Caco-2 (cell line): ENCODE results near the gene GPC5. TPM values are rescaled to one million over a fixed set of nuclear protein-coding genes. Genes with fewer than 3 reads are reported as not detected.

ENCODE experiments used
- BruUV-seq: library from RNA; stranded (reverse); fragments of 400-500 nt; replicated peaks from 2 replicates; lab custom pipeline; 2021; lab: Mats Ljungman, UMichigan
- CTCF ChIA-PET: fragments of 300-600 bp; sonication (Branson Sonifier 250); formaldehyde crosslinking; loops from one replicate; lab custom pipeline; 2022; ENCODE audit warnings: antibody characterized with exemption; lab: Charles Lee
- POLR2A ChIA-PET: fragments of 300-600 bp; sonication (Branson Sonifier 250); formaldehyde crosslinking; loops from one replicate; lab custom pipeline; 2022; ENCODE audit warnings: antibody characterized with exemption; lab: Charles Lee
- DNase-seq, 2 experiments: peaks; one replicate each; pipeline versions ENCODE4 v3.0.0 to v3.0.0-alpha.2; 2020 to 2022
- H3K27me3 ChIP-seq: replicated peaks from 2 replicates; pipeline ENCODE4 v1.6.0; 2011; ENCODE audit warnings: low read length; ENCODE audit not compliant: control insufficient read depth, insufficient read depth
- H3K36me3 ChIP-seq: 2 replicates; pipeline ENCODE4 v1.5.1; 2011; ENCODE audit warnings: low read length; ENCODE audit not compliant: control insufficient read depth, insufficient read depth
- H3K4me1 ChIP-seq: fragments of 250-450 bp; sonication (Bioruptor Pico); 2 replicates; pipeline ENCODE4 v1.5.1; 2020; ENCODE audit warnings: mild to moderate bottlenecking
- H3K4me3 ChIP-seq: 2 replicates; pipeline ENCODE4 v1.5.1; 2011; ENCODE audit warnings: low read depth, mild to moderate bottlenecking, control low read depth, low read length
- H3K9me3 ChIP-seq: fragments of 250-450 bp; sonication (Bioruptor Pico); 2 replicates; pipeline ENCODE4 v1.5.1; 2020; ENCODE audit warnings: mild to moderate bottlenecking, moderate library complexity
- H3K27ac Mint-ChIP-seq: one replicate; pipeline ENCODE4 v1.8.0; 2022; ENCODE audit warnings: mixed read lengths; ENCODE audit not compliant: unreplicated experiment
- H3K27me3 Mint-ChIP-seq: one replicate; pipeline ENCODE4 v1.8.0; 2022; ENCODE audit warnings: mixed read lengths; ENCODE audit not compliant: insufficient read depth, unreplicated experiment
- H3K36me3 Mint-ChIP-seq: one replicate; pipeline ENCODE4 v1.8.0; 2022; ENCODE audit warnings: mild to moderate bottlenecking, mixed read lengths; ENCODE audit not compliant: insufficient read depth, unreplicated experiment
- H3K4me1 Mint-ChIP-seq: one replicate; pipeline ENCODE4 v1.8.0; 2022; ENCODE audit warnings: low read depth, mixed read lengths; ENCODE audit not compliant: unreplicated experiment
- H3K4me3 Mint-ChIP-seq: one replicate; pipeline ENCODE4 v1.8.0; 2022; ENCODE audit warnings: mild to moderate bottlenecking, moderate library complexity, mixed read lengths; ENCODE audit not compliant: unreplicated experiment
- H3K9me3 Mint-ChIP-seq: one replicate; pipeline ENCODE4 v1.8.0; 2022; ENCODE audit warnings: mixed read lengths; ENCODE audit not compliant: unreplicated experiment
- intact Hi-C: fragments of 100-400 bp; cut with micrococcal nuclease; formaldehyde crosslinking; loops from one replicate; pipeline ENCODE4 v1.10.0; 2022; ENCODE audit not compliant: unreplicated experiment
- total RNA-seq: library from RNA; stranded (reverse); gene quantifications from 2 replicates; pipeline ENCODE4 v1.2.3, GENCODE V29; 2022
- TF ChIP-seq, protein P1 (sequence below), 2 experiments: fragments of 200-600 bp in 1 of 2; IDR thresholded peaks; 1 replicate in 1 of 2; 2 replicates in 1 of 2; pipeline versions ENCODE4 v1.5.1 to v1.8.0; 2011 to 2022; ENCODE audit warnings: antibody characterized with exemption in 1 of 2, control low read depth in 1 of 2, inconsistent platforms in 1 of 2, low read depth in 1 of 2, low read length in 1 of 2, mild to moderate bottlenecking in 1 of 2, moderate library complexity in 1 of 2; ENCODE audit not compliant: insufficient read depth in 1 of 2, severe bottlenecking in 1 of 2, unreplicated experiment in 1 of 2

The GPC5 gene
- total RNA-seq, 1 experiment from 2014 or later: 4.1 TPM

DNA sequence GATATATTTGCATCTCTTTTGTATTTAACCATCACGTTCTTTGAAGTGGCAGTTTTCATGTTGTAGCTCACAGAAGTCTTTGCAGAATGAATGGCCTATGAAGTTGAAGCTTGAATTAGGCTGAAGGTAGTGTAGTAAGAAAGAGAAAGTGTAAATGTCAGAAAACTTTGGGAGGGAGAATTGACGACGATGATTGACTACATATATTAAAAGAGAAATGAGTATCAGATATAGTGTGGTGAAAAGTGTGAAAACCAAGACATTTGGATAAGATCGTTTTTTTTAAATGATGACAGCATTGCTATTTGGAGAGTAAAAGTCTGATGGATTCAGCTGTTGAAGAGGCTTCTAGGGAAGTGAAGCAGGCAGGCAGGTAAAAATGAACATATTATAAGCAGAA lies 14.6 kb upstream of the GPC5 start:
- peaks cover 7% of the 10 kb centered on the region for H3K27me3 Mint-ChIP-seq
- no peak overlapping the region for H3K4me3 ChIP-seq
- no peak for DNase-seq
- intact Hi-C loops: loop anchor here (10.0 kb wide), 1 partner anchor 171 kb away; no protein-coding TSS in a partner anchor
- no peaks in the 10 kb centered on the region for H3K36me3 Mint-ChIP-seq
- no peak overlapping the region for H3K27ac Mint-ChIP-seq
- no peaks in the 10 kb centered on the region for H3K4me1 ChIP-seq
- TF ChIP-seq, protein P1, sequence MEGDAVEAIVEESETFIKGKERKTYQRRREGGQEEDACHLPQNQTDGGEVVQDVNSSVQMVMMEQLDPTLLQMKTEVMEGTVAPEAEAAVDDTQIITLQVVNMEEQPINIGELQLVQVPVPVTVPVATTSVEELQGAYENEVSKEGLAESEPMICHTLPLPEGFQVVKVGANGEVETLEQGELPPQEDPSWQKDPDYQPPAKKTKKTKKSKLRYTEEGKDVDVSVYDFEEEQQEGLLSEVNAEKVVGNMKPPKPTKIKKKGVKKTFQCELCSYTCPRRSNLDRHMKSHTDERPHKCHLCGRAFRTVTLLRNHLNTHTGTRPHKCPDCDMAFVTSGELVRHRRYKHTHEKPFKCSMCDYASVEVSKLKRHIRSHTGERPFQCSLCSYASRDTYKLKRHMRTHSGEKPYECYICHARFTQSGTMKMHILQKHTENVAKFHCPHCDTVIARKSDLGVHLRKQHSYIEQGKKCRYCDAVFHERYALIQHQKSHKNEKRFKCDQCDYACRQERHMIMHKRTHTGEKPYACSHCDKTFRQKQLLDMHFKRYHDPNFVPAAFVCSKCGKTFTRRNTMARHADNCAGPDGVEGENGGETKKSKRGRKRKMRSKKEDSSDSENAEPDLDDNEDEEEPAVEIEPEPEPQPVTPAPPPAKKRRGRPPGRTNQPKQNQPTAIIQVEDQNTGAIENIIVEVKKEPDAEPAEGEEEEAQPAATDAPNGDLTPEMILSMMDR (IDR thresholded peaks at IDR 0.05; ENCODE audit: insufficient read depth in 1 of 2, low read depth in 1 of 2, low read length in 1 of 2, severe bottlenecking in 1 of 2, unreplicated experiment in 1 of 2): no peak
- CTCF ChIA-PET: no interaction called here
- no TSS peak for BruUV-seq
- no peaks in the 10 kb centered on the region for H3K9me3 ChIP-seq
- POLR2A ChIA-PET: no interaction called here
- H3K4me1 Mint-ChIP-seq: no peaks in the 10 kb centered on the region
- H3K9me3 Mint-ChIP-seq: no peaks in the 10 kb centered on the region
- H3K27me3 ChIP-seq: no peaks in the 10 kb centered on the region
- H3K36me3 ChIP-seq: no peaks in the 10 kb centered on the region
- no peak overlapping the region for H3K4me3 Mint-ChIP-seq

DNA sequence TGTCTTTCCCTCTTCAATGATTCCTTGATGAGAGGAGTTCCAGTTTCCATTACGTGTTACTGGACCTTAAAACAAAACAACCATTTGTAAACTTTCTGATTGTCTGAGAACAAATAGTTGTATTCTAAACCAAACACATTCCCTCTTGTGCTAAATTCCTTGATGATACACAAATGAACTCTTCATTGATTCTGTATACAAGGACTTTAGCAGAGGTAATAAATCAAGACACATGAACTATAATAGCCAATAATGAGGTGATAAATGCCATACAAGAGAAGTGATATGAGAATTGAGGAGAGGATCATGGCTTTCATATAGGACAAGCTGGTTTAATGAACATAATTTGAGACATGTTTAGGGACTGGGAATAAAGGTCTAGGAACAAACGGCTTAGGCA lies 13.5 kb upstream of the GPC5 start:
- TF ChIP-seq, protein P1 (IDR thresholded peaks at IDR 0.05; ENCODE audit: insufficient read depth in 1 of 2, low read depth in 1 of 2, low read length in 1 of 2, severe bottlenecking in 1 of 2, unreplicated experiment in 1 of 2): no peak
- DNase-seq: no peak
- Histone ChIP-seq H3K4me3 (no peak overlapping the region), H3K36me3 (no peaks in the 10 kb centered on the region), H3K9me3 (no peaks in the 10 kb centered on the region), H3K4me1 (no peaks in the 10 kb centered on the region), H3K27me3 (no peaks in the 10 kb centered on the region)
- Mint-ChIP-seq H3K4me1 (no peaks in the 10 kb centered on the region), H3K27me3 (peaks cover 10% of the 10 kb centered on the region), H3K9me3 (no peaks in the 10 kb centered on the region), H3K36me3 (no peaks in the 10 kb centered on the region), H3K4me3 (no peak overlapping the region), H3K27ac (no peak overlapping the region)
- intact Hi-C loops: loop anchor here (10.0 kb wide), 1 partner anchor 170 kb away; no protein-coding TSS in a partner anchor
- ChIA-PET POLR2A (no interaction called here), CTCF (no interaction called here)
- no TSS peak for BruUV-seq

DNA sequence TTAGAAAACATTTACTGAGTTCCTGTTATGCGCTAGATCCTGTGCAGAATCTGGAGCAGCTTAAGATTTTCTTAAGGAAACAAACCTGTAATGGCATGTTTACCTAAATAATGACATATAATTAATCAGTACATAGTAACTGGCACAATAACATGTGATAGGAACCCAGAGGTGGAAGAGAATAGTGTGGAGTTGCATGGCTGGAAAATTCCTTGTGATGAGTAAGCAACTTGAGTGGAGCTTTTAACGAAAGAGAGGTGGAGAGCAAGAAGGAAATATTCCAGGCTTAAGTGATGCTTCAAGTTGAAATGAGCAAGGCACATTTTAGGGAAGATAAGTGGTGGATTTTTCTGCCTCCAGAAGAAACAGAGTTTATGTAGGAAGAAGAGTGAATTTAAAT lies 9.2 kb upstream of the GPC5 start:
- Histone ChIP-seq H3K36me3 (no peaks in the 10 kb centered on the region), H3K27me3 (no peaks in the 10 kb centered on the region), H3K4me1 (no peaks in the 10 kb centered on the region), H3K4me3 (no peak overlapping the region), H3K9me3 (no peaks in the 10 kb centered on the region)
- intact Hi-C loops: loop anchor here (10.0 kb wide), 1 partner anchor 166 kb away; no protein-coding TSS in a partner anchor
- no peak overlapping the region for H3K4me3 Mint-ChIP-seq
- TF ChIP-seq, protein P1 (IDR thresholded peaks at IDR 0.05; ENCODE audit: insufficient read depth in 1 of 2, low read depth in 1 of 2, low read length in 1 of 2, severe bottlenecking in 1 of 2, unreplicated experiment in 1 of 2): no peak
- ChIA-PET POLR2A (no interaction called here), CTCF (no interaction called here)
- no peak overlapping the region for H3K27ac Mint-ChIP-seq
- DNase-seq: no peak
- no peaks in the 10 kb centered on the region for H3K36me3 Mint-ChIP-seq
- H3K27me3 Mint-ChIP-seq: peaks cover 14% of the 10 kb centered on the region
- H3K4me1 Mint-ChIP-seq: no peaks in the 10 kb centered on the region
- BruUV-seq: no TSS peak
- H3K9me3 Mint-ChIP-seq: no peaks in the 10 kb centered on the region
